Neuronal stem cell (in vitro differentiated cells): ENCODE results near the gene ARHGEF26.

ENCODE experiments used
- DNase-seq: peaks from one replicate; pipeline ENCODE4 v3.0.0-alpha.2; 2013; ENCODE audit warnings: low spot score
- H2AFZ ChIP-seq: one replicate; pipeline ENCODE4 v1.6.1; 2013; ENCODE audit warnings: mild to moderate bottlenecking, low read length, inconsistent platforms
- H2AK5ac ChIP-seq: 2 replicates; pipeline ENCODE4 v1.6.1; 2013; ENCODE audit warnings: low read depth, mild to moderate bottlenecking, inconsistent platforms, low read length, moderate library complexity, mixed read lengths
- H2BK120ac ChIP-seq: 2 replicates; pipeline ENCODE4 v1.6.1; 2013; ENCODE audit warnings: low read depth, mild to moderate bottlenecking, inconsistent platforms, low read length, moderate library complexity, mixed read lengths
- H2BK12ac ChIP-seq: one replicate; pipeline ENCODE4 v1.6.1; 2013; ENCODE audit warnings: low read length, inconsistent platforms
- H2BK15ac ChIP-seq: 2 replicates; pipeline ENCODE4 v1.6.1; 2013; ENCODE audit warnings: mild to moderate bottlenecking, low read length, inconsistent platforms, mixed read lengths
- H2BK5ac ChIP-seq: one replicate; pipeline ENCODE4 v1.6.1; 2013; ENCODE audit warnings: inconsistent platforms, mild to moderate bottlenecking, low read length, moderate library complexity
- H3K14ac ChIP-seq: one replicate; pipeline ENCODE4 v1.6.1; 2013; ENCODE audit warnings: low read length, inconsistent platforms
- H3K18ac ChIP-seq: 2 replicates; pipeline ENCODE4 v1.6.1; 2013; ENCODE audit warnings: low read length, inconsistent platforms
- H3K23ac ChIP-seq: 2 replicates; pipeline ENCODE4 v1.6.1; 2013; ENCODE audit warnings: low read depth, mild to moderate bottlenecking, mixed read lengths, low read length, inconsistent platforms; ENCODE audit not compliant: poor library complexity
- H3K27ac ChIP-seq: replicated peaks from 3 replicates; pipeline ENCODE4 v1.5.1; 2013; ENCODE audit warnings: low read length, inconsistent platforms
- H3K27me3 ChIP-seq, 3 experiments: 2 replicates each; pipeline ENCODE4 v1.6.1; 2013; ENCODE audit warnings: low read length in 3 of 3, mild to moderate bottlenecking in 2 of 3, inconsistent platforms in 1 of 3, low read depth in 1 of 3, mixed read lengths in 1 of 3, moderate library complexity in 1 of 3; ENCODE audit not compliant: control insufficient read depth in 3 of 3, insufficient read depth in 3 of 3
- H3K36me3 ChIP-seq, 2 donors: replicated peaks in 1 of 2; 2 replicates each; pipeline ENCODE4 v1.6.1; 2013; ENCODE audit warnings: low read length in 2 of 2; ENCODE audit not compliant: control insufficient read depth in 2 of 2, insufficient read depth in 2 of 2
- H3K4ac ChIP-seq: 2 replicates; pipeline ENCODE4 v1.6.1; 2013; ENCODE audit warnings: inconsistent platforms, mild to moderate bottlenecking, low read length, moderate library complexity
- H3K4me1 ChIP-seq, 2 donors: 1 replicate in 1 of 2; 2 replicates in 1 of 2; pipeline ENCODE4 v1.6.1; 2013; ENCODE audit warnings: low read length in 2 of 2, low read depth in 1 of 2; ENCODE audit not compliant: control insufficient read depth in 2 of 2, insufficient read depth in 1 of 2
- H3K4me2 ChIP-seq: one replicate; pipeline ENCODE4 v1.6.1; 2013; ENCODE audit warnings: mild to moderate bottlenecking, low read length, inconsistent platforms; ENCODE audit not compliant: insufficient read depth, poor library complexity, severe bottlenecking
- H3K4me3 ChIP-seq, 2 donors: 2 replicates each; pipeline ENCODE4 v1.5.1; 2013; ENCODE audit warnings: low read length in 2 of 2, mild to moderate bottlenecking in 2 of 2, inconsistent platforms in 1 of 2, moderate library complexity in 1 of 2
- H3K79me1 ChIP-seq: one replicate; pipeline ENCODE4 v1.6.1; 2013; ENCODE audit warnings: low read depth, mild to moderate bottlenecking, inconsistent platforms, low read length, moderate library complexity
- H3K9ac ChIP-seq: one replicate; pipeline ENCODE4 v1.6.1; 2013; ENCODE audit warnings: mild to moderate bottlenecking, low read depth, low read length, inconsistent platforms; ENCODE audit not compliant: poor library complexity
- H3K9me3 ChIP-seq, 2 donors: replicated peaks in 1 of 2; 2 replicates each; pipeline versions ENCODE3 to v1.6.1; 2013; ENCODE audit warnings: low read length in 2 of 2, mild to moderate bottlenecking in 2 of 2, inconsistent platforms in 1 of 2, low read depth in 1 of 2, mixed read lengths in 1 of 2, moderate library complexity in 1 of 2; ENCODE audit not compliant: control insufficient read depth in 2 of 2, insufficient read depth in 1 of 2
- H4K8ac ChIP-seq: one replicate; pipeline ENCODE4 v1.6.1; 2013; ENCODE audit warnings: low read depth, mild to moderate bottlenecking, inconsistent platforms, low read length, moderate library complexity
- H4K91ac ChIP-seq: one replicate; pipeline ENCODE4 v1.6.1; 2013; ENCODE audit warnings: low read length, low read depth, mild to moderate bottlenecking, inconsistent platforms; ENCODE audit not compliant: poor library complexity
- WGBS, 2 donors: extraction: QIAGEN DNeasy Blood & Tissue Kit; methylation state at CpG; one replicate each; pipeline ENCODE4 v1.1.7; 2013; ENCODE audit warnings: missing lambda C conversion rate in 2 of 2, mixed read lengths in 1 of 2; ENCODE audit not compliant: insufficient read length in 2 of 2, insufficient replicate concordance in 1 of 2; ENCODE audit errors: extremely low coverage in 2 of 2; 5-methylcytosine and 5-hydroxymethylcytosine counted together

ARHGEF26 gene

GRCh38 chr3:154119951-154120350 lies 1.2 kb upstream of the ARHGEF26 start:
- Histone ChIP-seq H3K18ac (no peak overlapping the region), H3K36me3 (peaks cover 0 to 6% of the 10 kb centered on the region in 2 donors), H3K4me2 (no peak overlapping the region), H3K27me3 (peaks cover 0 to 13% (median 0%) of the 10 kb centered on the region in 3 experiments), H2AK5ac (no peak overlapping the region), H3K27ac (no peak overlapping the region), H3K4me3 (no peak overlapping the region), H2BK15ac (no peak overlapping the region), H3K79me1 (peaks cover 4% of the 10 kb centered on the region), H3K4ac (no peak overlapping the region), H3K9me3 (no peaks in the 10 kb centered on the region), H2BK120ac (no peak overlapping the region), H3K23ac (no peak overlapping the region), H3K14ac (no peak overlapping the region), H2BK5ac (no peak overlapping the region), H2AFZ (no peak overlapping the region), H2BK12ac (no peak overlapping the region), H3K4me1 (peaks cover 3 to 11% of the 10 kb centered on the region in 2 donors), H4K8ac (no peak overlapping the region), H3K9ac (no peak overlapping the region), H4K91ac (no peak overlapping the region)
- DNase-seq: no peak
- no CpG with 5 or more reads among the region's 2 CpGs for WGBS, 2 donors

GRCh38 chr3:154121701-154122551 lies 736 bp downstream of the ARHGEF26 start:
- Histone ChIP-seq H2BK5ac (no peak overlapping the region), H3K79me1 (peaks cover 6% of the 10 kb centered on the region), H3K27me3 (peaks cover 0 to 13% (median 0%) of the 10 kb centered on the region in 3 experiments), H4K91ac (no peak overlapping the region), H3K9me3 (no peaks in the 10 kb centered on the region), H3K36me3 (peaks cover 0 to 25% of the 10 kb centered on the region in 2 donors), H3K4me2 (peak overlapping the region; percentile 80), H3K4me3 (peak overlapping the region; percentile 74 to 96), H2AK5ac (peak overlapping the region; percentile 30), H3K4ac (peak overlapping the region; percentile 66), H2AFZ (peak overlapping the region; percentile 98), H3K4me1 (peaks cover 4 to 6% of the 10 kb centered on the region in 2 donors), H4K8ac (no peak overlapping the region), H2BK15ac (peak overlapping the region; percentile 78), H2BK12ac (peak overlapping the region; percentile 6), H3K14ac (peak overlapping the region; percentile 89), H3K18ac (peak overlapping the region; percentile 95), H3K23ac (peak overlapping the region; percentile 34), H3K27ac (no peak overlapping the region), H2BK120ac (no peak overlapping the region), H3K9ac (peak overlapping the region; percentile 89)
- WGBS, 2 donors: no CpG with 5 or more reads among the region's 76 CpGs
- DNase-seq: peak; percentile 21

DNA sequence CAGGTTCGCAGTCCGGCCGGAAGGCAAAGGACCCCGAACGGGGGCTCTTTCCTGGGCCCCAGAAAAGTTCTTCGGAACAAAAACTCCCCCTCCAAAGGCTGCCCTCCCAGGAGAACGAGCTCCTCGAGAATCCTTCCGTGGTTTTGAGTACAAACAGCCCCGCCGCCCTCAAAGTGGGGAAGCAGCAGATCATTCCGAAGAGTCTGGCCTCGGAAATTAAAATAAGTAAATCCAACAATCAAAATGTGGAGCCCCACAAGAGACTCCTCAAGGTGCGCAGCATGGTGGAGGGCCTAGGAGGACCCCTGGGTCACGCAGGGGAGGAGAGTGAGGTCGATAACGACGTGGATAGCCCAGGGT lies 1.3 kb downstream of the ARHGEF26 start:
- H2BK15ac ChIP-seq: peak overlapping the region; percentile 78
- H3K27ac ChIP-seq: no peak overlapping the region
- WGBS, 2 donors: no CpG with 5 or more reads among the region's 18 CpGs

DNA sequence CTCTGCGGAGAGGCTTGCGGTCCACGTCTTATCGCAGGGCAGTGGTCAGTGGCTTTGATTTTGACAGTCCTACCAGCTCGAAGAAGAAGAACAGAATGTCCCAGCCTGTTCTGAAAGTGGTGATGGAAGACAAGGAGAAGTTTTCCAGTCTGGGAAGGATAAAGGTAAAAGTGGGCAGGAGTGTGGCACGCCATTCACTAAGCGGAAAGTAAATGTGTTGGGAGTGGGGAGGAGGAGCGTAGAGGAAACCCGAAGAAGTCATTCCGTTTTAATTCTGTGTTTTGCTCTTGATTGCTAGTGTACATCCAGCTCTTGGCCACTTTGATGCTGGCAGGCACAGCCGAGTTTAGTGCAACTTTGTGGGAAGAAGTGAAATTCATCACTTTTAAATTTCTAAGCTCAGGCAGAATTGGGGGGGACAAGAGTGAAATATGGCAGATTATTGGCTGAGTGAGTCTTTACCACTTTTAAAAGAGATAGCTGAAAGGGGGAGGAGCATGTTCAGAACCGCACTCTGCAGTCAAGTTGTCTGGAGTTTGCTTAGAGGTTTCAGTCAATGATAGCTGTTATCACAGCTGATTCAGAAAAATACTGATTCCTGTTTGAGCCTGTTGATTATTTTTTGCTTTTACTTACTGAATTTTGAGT lies 1.8 kb downstream of the ARHGEF26 start:
- Histone ChIP-seq H2AFZ (peak overlapping the region; percentile 98), H2BK120ac (no peak overlapping the region), H3K27me3 (peaks cover 0 to 13% (median 0%) of the 10 kb centered on the region in 3 experiments), H4K91ac (no peak overlapping the region), H3K9ac (no peak overlapping the region), H3K9me3 (no peaks in the 10 kb centered on the region), H4K8ac (no peak overlapping the region), H3K23ac (no peak overlapping the region), H3K4me3 (peak overlapping the region; percentile 74 to 96), H3K36me3 (peaks cover 0 to 36% of the 10 kb centered on the region in 2 donors), H3K79me1 (peaks cover 6% of the 10 kb centered on the region), H3K27ac (no peak overlapping the region), H3K18ac (no peak overlapping the region), H2BK12ac (no peak overlapping the region), H2BK5ac (no peak overlapping the region), H3K14ac (no peak overlapping the region), H3K4me2 (peak overlapping the region; percentile 80), H2BK15ac (peak overlapping the region; percentile 78), H2AK5ac (no peak overlapping the region), H3K4me1 (peaks cover 4 to 6% of the 10 kb centered on the region in 2 donors), H3K4ac (no peak overlapping the region)
- no peak for DNase-seq
- WGBS, 2 donors: no CpG with 5 or more reads among the region's 12 CpGs

More for the DNA sequence above, 1.3 kb downstream of the ARHGEF26 start:
- Histone ChIP-seq H3K4me1 (peaks cover 4 to 6% of the 10 kb centered on the region in 2 donors), H3K4me2 (peak overlapping the region; percentile 80), H3K23ac (no peak overlapping the region), H2BK12ac (no peak overlapping the region), H3K18ac (no peak overlapping the region), H2BK120ac (no peak overlapping the region), H3K36me3 (peaks cover 0 to 31% of the 10 kb centered on the region in 2 donors), H3K27me3 (peaks cover 0 to 13% (median 0%) of the 10 kb centered on the region in 3 experiments), H4K8ac (no peak overlapping the region), H3K4me3 (peak overlapping the region; percentile 74 to 96), H3K9ac (peak overlapping the region; percentile 89), H2AK5ac (peak overlapping the region; percentile 30), H2BK5ac (no peak overlapping the region), H3K4ac (no peak overlapping the region), H3K79me1 (peaks cover 6% of the 10 kb centered on the region), H4K91ac (no peak overlapping the region), H2AFZ (peak overlapping the region; percentile 98), H3K9me3 (no peaks in the 10 kb centered on the region), H3K14ac (peak overlapping the region; percentile 89)
- DNase-seq: no peak
